Kidney (tissue), 14 donors: ENCODE measurements around the gene HDAC9. TPM values are rescaled to one million over a fixed set of nuclear protein-coding genes. Genes with fewer than 3 reads are reported as not detected.

Experiments
- DNase-seq, 5 donors: peaks; one replicate each; pipeline ENCODE4 v3.0.0-alpha.2; 2013 to 2020
- FAIRE-seq: peaks from 2 replicates; lab custom pipeline; 2012; peaks lifted over from hg19 to GRCh38; lab: Jason Lieb, UNC
- H3K27ac ChIP-seq, 2 donors: one replicate each; pipeline ENCODE4 v1.7.0; 2013; ENCODE audit warnings: low read depth in 2 of 2, low read length in 2 of 2, inconsistent platforms in 1 of 2
- H3K27me3 ChIP-seq: one replicate; pipeline ENCODE4 v1.7.1; 2013; ENCODE audit warnings: low read length, inconsistent platforms; ENCODE audit not compliant: control insufficient read depth, insufficient read depth
- H3K36me3 ChIP-seq, 3 donors: one replicate each; pipeline versions ENCODE4 v1.7.0 to v1.7.1; 2013; ENCODE audit warnings: low read length in 3 of 3, control low read depth in 1 of 3, inconsistent platforms in 1 of 3; ENCODE audit not compliant: insufficient read depth in 3 of 3, control insufficient read depth in 2 of 3
- H3K4me1 ChIP-seq, 3 donors: one replicate each; pipeline versions ENCODE4 v1.7.0 to v1.7.1; 2013; ENCODE audit warnings: low read length in 3 of 3, inconsistent platforms in 1 of 3, low read depth in 1 of 3; ENCODE audit not compliant: control insufficient read depth in 2 of 3, insufficient read depth in 2 of 3
- H3K4me3 ChIP-seq, 3 donors: one replicate each; pipeline versions ENCODE4 v1.7.0 to v1.8.1; 2013; ENCODE audit warnings: low read length in 3 of 3, control low read depth in 1 of 3, inconsistent platforms in 1 of 3
- H3K9ac ChIP-seq, 3 donors: one replicate each; pipeline versions ENCODE4 v1.7.0 to v1.7.1; 2013; ENCODE audit warnings: low read length in 3 of 3, control low read depth in 1 of 3, inconsistent platforms in 1 of 3
- H3K9me3 ChIP-seq, 3 donors: one replicate each; pipeline versions ENCODE4 v1.7.0 to v1.7.1; 2013; ENCODE audit warnings: low read length in 3 of 3, control low read depth in 1 of 3, inconsistent platforms in 1 of 3; ENCODE audit not compliant: control insufficient read depth in 2 of 3, insufficient read depth in 1 of 3
- CTCF ChIP-seq: IDR thresholded peaks from 3 replicates; pipeline ENCODE4 v1.5.1; 2012; ENCODE audit warnings: mild to moderate bottlenecking, moderate library complexity, borderline replicate concordance; ENCODE audit not compliant: insufficient read depth; ENCODE audit errors: extremely low read depth
- intact Hi-C: fragments of 100-400 bp; cut with DNase I; formaldehyde crosslinking; loops from one replicate; pipeline ENCODE4 v1.11.1; 2022
- polyA plus RNA-seq: library from polyadenylated mRNA; stranded (reverse); fragments of 350-450 nt; fragmentation: Illumina TruSeq; extraction: RNeasy Lipid Tissue Mini Kit (QIAGEN cat#74804); gene quantifications from one replicate; pipeline ENCODE4 v1.2.3, GENCODE V29; 2014; ENCODE audit warnings: low read depth, low replicate concordance; ENCODE audit not compliant: insufficient read depth
- total RNA-seq: library from RNA; stranded (reverse); fragmentation: NEBNext Ultra II Directional; extraction: Animal tissue kit (Norgen Biotek cat#: 25700); gene quantifications from one replicate; pipeline ENCODE4 v1.2.1, GENCODE V29; 2021
- donor health status: control.
- donor health status: control.
- donor health status: control.
- donor health status: control.
- donor health status: control.
- donor health status: DM: yes; HTN: yes; CAD: no.
- donor health status: Normal renal cell carcinoma (clear cell type).

The HDAC9 gene
- total and polyA plus RNA-seq, 2 donors from 2014 or later, result 2.1 to 22.1 TPM

GRCh38 chr7:18760631-18761445 is 265.3 kb downstream of the HDAC9 start:
- Histone ChIP-seq H3K9me3 (no peaks in the 10 kb centered on the region), H3K36me3 (no peaks in the 10 kb centered on the region), H3K4me1 (no peaks in the 10 kb centered on the region), H3K9ac (no peak overlapping the region), H3K27me3 (no peaks in the 10 kb centered on the region), H3K4me3 (no peak overlapping the region), H3K27ac (no peak overlapping the region)
- intact Hi-C loops, result no loop called here
- DNase-seq, result peak in 3 of 5 donors; percentile 33 to 68 (median 53)
- TF ChIP-seq CTCF, result no peak
- no peak for FAIRE-seq

GRCh38 chr7:18762189-18762588 is 266.6 kb downstream of the HDAC9 start:
- H3K27ac ChIP-seq, result no peak overlapping the region
- no peaks in the 10 kb centered on the region for H3K9me3 ChIP-seq
- no peak for TF ChIP-seq CTCF
- intact Hi-C loops, result no loop called here
- H3K27me3 ChIP-seq, result no peaks in the 10 kb centered on the region
- DNase-seq (peak in 1 of 5 donors; percentile 18), FAIRE-seq (no peak)
- no peak overlapping the region for H3K4me3 ChIP-seq
- H3K9ac ChIP-seq, result no peak overlapping the region
- H3K36me3 ChIP-seq, result no peaks in the 10 kb centered on the region
- no peaks in the 10 kb centered on the region for H3K4me1 ChIP-seq

GRCh38 chr7:18768256-18768655 is 272.7 kb downstream of the HDAC9 start:
- no peaks in the 10 kb centered on the region for H3K27me3 ChIP-seq
- no peak overlapping the region for H3K4me3 ChIP-seq
- H3K27ac ChIP-seq, result no peak overlapping the region
- intact Hi-C loops, result no loop called here
- H3K36me3 ChIP-seq, result no peaks in the 10 kb centered on the region
- H3K9me3 ChIP-seq, result no peaks in the 10 kb centered on the region
- TF ChIP-seq CTCF, result no peak
- no peak for DNase-seq
- no peak for FAIRE-seq
- H3K9ac ChIP-seq, result no peak overlapping the region
- no peaks in the 10 kb centered on the region for H3K4me1 ChIP-seq
